Lung microvascular endothelial cell (primary cell): Measurements from ENCODE around the gene MATN4. TPM values are rescaled to one million over a fixed set of nuclear protein-coding genes. Genes with fewer than 3 reads are reported as not detected.

Experiments
- DNase-seq, 2 donors: peaks; one replicate each; pipeline versions ENCODE4 v3.0.0 to v3.0.0-alpha.2; 2010; ENCODE audit warnings: low read depth in 2 of 2
- total RNA-seq: library from RNA; depleted of rRNA; stranded (reverse); fragments of >200 nt; gene quantifications from 2 replicates; pipeline ENCODE4 v1.2.1, GENCODE V29; 2014

The MATN4 gene
- total RNA-seq, 1 donor from 2014 or later = not detected

GRCh38 chr20:45254383-45255262 is 53.5 kb downstream of the MATN4 start, which contains the start of gene SLPI:
Gene SLPI (minus strand): TSS chr20:45254564. CDS start chr20:45254543, 21 bp downstream.
- peak in 1 of 2 donors; percentile 28 for DNase-seq

DNA sequence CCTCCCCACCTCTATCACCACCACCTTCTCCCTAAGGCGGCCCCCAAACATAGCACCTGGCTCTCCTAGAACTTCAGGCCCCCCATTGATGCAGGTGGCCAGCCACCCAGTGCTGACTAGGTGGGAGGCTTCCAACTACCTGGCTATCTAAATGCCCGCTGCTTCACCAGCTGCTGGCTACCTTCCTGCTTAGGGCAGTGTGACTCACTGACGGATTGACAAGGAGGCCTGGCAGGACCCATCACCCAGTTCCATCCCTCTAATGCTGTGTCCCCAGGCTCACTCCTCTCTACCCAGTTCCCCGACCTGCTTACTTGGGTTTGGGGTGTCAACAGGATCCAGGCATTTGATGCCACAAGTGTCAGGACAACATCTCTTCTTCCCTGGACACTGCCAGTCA is 54.8 kb downstream of the MATN4 start:
- DNase-seq = no peak

DNA sequence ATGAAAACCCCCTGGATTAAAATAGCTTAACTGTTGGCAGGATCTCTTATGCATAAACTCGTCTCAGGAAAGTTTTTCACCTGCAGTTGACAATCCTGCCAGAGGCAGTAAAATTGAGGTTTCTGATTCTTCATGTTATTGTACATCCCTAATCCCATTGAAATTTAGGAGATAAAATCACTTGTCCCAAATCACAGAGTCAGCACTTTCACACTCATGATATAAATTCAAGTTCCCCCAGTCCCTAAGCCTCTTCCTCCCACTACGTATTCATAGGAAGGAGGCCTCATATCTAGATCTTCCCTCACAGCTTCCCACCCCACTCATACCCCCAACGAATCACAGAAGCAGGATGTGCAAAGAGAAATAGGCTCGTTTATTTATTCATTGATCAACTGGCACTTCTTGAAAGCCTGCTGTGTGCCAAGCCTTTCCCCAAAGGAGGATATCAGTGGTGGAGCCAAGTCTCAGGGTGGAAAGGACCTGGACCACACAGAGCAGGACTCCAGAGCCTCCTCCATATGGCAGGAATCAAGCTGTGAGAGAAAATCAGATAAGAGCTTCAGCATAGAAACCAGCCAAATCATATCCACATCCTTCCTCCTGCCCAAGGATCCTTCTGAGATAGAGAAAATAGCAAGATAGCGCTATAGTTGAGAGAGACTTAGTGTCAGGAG is 56.1 kb downstream of the MATN4 start:
- DNase-seq = no peak

DNA sequence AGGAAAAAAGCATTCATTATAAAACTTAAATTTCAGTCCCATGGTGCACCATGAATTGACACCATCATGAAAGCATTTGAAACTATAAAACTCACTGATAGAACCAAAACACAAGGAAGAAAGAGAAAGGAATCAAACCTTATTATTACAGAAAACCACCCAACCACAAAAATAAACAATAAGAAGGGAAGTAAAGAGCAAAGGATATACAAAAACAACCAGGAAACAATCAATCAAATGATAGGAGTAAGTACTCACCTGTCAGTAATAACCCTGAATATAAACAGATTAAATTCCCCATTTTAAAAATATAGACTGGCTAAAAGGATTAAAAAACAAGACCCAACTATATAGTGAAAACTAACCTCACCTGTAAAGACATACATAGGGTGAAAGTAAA is 59.5 kb downstream of the MATN4 start:
- DNase-seq = no peak

GRCh38 chr20:45247865-45248264 is 60.2 kb downstream of the MATN4 start:
- DNase-seq = no peak

- no peak for DNase-seq
Measured at GRCh38 chr20:45246109-45246508, 62.0 kb downstream of the MATN4 start.

Other genes with a start within 250 kb of the MATN4 start
- gene KCNS1, start 207.2 kb downstream of the MATN4 start, total RNA-seq = under 0.01 and 0.40 TPM in 2 replicates
- not detected in 2 replicates for gene WFDC5, start 193.1 kb downstream of the MATN4 start, total RNA-seq
- not detected in 2 replicates for gene WFDC12, start 183.8 kb downstream of the MATN4 start, total RNA-seq
- gene PI3, start 133.4 kb downstream of the MATN4 start, total RNA-seq = not detected in 2 replicates
- gene SEMG1, start 101.3 kb downstream of the MATN4 start, total RNA-seq = not detected in 2 replicates
- not detected in 2 replicates for gene SEMG2, start 86.9 kb downstream of the MATN4 start, total RNA-seq
- 0.79 TPM in 1 of 2 replicates, not detected in the other for gene SLPI, start 53.7 kb downstream of the MATN4 start, total RNA-seq
- gene RBPJL, start 1.5 kb downstream of the MATN4 start, total RNA-seq = not detected in 2 replicates
- 31.8 and 65.1 TPM in 2 replicates for gene SDC4, start 40.1 kb upstream of the MATN4 start, total RNA-seq
- 15.9 and 28.4 TPM in 2 replicates for gene SYS1, start 54.9 kb upstream of the MATN4 start, total RNA-seq
- not detected in 2 replicates for gene TP53TG5, start 70.0 kb upstream of the MATN4 start, total RNA-seq
- 5.0 and 5.2 TPM in 2 replicates for gene DBNDD2, start 100.0 kb upstream of the MATN4 start, total RNA-seq
- gene PIGT, start 107.8 kb upstream of the MATN4 start, total RNA-seq = 17.4 and 22.2 TPM in 2 replicates
- not detected in 2 replicates for gene WFDC2, start 161.5 kb upstream of the MATN4 start, total RNA-seq
- gene SPINT3, start 207.3 kb upstream of the MATN4 start, total RNA-seq = not detected in 2 replicates
- not detected in 2 replicates for gene WFDC6, start 231.2 kb upstream of the MATN4 start, total RNA-seq
- gene EPPIN, start 239.1 kb upstream of the MATN4 start, total RNA-seq = not detected in 2 replicates